SK-MEL-5 (cell line): ENCODE results near the gene EGFL8. TPM values are rescaled to one million over a fixed set of nuclear protein-coding genes. Genes with fewer than 3 reads are reported as not detected.
"Not testable (repeated sequence)": the region's sequence is repeated elsewhere in the genome, so short reads cannot be mapped to it uniquely, and the experiment has no call there.

Source experiments
- DNase-seq: peaks from one replicate; pipeline ENCODE4 v3.0.0-alpha.2; 2016; ENCODE audit warnings: low read depth, low spot score
- in situ Hi-C: cut with HindIII; loops from 2 replicates; pipeline ENCODE4 v1.10.0; 2016; ENCODE audit warnings: low sequenced_read_pairs, high pct_unique_total_duplicates, low pct_unique_long_range_greater_than_20kb
- total RNA-seq: library from RNA; depleted of rRNA; stranded (reverse); fragments of >200 nt; shearing (Covaris generic); gene quantifications from 2 replicates; pipeline ENCODE4 v1.2.3, GENCODE V29; 2014

Gene EGFL8
- total RNA-seq, 1 experiment from 2014 or later, result 11.4 TPM

GRCh38 chr6:32139590-32139989 is 24.8 kb upstream of the EGFL8 start:
- DNase-seq, result no peak
- in situ Hi-C loops, result no loop called here

GRCh38 chr6:32140420-32141046 is 23.9 kb upstream of the EGFL8 start:
- in situ Hi-C loops, result no loop called here
- DNase-seq, result no peak

DNA sequence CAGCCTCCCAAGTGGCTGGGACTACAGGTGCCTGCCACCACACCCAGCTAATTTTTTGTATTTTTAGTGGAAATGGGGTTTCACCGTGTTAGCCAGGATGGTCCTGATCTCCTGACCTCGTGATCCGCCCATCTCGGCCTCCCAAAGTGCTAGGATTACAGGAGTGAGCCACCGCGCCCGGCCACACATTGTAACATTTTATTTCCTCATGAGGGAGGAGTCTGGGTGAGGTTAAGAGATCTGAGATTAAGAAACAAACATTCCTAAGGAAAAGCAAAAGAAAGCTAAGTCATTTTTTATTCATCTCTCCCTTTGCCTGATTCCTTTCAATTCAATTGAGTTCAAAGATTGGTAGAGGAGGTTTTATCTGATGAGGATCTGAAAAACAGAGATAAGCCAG is 20.2 kb upstream of the EGFL8 start:
- in situ Hi-C loops, DNase-seq: not testable (repeated sequence)

GRCh38 chr6:32146287-32146686 is 18.1 kb upstream of the EGFL8 start:
- no peak for DNase-seq
- in situ Hi-C loops, result no loop called here

- DNase-seq, result no peak
- in situ Hi-C loops, result no loop called here
Measured at GRCh38 chr6:32146687-32147086, 17.7 kb upstream of the EGFL8 start.

DNA sequence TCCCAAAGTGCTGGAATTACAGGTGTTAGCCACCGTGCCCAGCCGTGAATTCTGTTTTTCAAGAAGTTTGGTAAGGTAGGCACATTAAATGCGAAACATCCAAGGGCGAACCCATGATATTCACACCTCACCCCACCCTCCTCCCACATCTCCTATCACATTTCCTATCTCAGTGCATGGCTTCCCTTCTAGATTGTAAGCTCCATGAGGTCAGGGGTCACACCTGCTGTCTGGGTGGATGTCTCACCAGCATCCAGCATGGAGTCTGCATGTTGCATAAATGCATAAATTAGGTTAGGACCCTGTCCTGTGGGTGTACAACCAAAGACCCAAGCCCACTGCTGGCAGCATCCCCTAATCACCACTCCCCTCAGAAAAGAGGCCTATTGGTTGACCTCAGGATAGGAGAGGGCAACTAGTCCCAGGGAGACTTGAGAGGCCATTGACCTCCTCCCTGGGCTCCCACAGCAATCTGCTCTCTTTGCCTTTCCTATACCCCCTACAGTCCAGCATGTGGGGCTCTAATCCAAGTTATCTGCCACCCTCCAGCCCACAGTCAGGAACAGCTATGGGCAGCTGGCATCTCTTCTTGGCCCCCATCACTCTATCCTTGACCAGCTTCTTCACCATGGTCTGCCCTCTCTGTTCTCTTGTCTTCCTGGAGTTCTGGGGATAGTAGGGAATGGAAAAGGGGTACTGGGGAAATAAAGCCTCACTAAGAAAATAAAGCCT is 16.8 kb upstream of the EGFL8 start:
- in situ Hi-C loops, result no loop called here

DNA sequence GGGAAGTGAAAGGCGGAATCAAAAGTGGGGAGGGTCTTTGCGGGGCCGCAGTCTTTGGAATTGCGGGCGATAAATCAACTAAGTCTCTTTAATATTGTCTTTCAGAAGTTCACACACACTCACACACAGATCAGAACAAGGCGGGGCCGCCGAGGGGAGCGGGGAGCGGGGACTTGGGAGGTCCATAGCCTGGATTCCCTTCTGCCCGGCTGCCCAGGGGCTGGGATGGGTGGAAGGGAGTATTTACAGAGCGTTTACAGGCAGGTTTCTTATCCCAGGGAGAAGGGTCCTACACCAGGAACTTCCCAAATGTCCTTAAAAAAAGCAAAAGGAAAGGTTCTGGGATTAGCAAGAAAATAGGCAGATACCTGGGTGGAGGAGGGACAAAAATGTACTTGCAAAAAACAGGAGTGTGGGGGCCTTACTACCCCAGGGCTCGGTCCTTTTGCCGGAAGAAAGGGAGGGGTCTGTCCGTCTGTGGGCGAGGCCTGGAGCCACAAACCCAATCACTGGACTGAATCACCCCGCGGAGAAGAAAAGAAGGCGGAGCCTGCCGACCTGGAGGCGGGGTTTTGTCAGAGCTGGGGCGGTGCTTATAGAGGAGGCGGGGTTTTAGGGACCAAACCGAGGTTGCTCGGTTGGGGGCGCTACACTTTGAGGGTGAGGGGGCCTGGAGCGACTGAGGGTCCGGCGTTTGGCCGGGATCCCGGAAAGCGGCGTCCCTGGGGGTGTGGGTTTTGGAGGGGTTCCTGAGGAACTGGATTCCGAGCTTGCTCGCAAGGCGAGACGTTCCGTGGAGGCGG is 15.9 kb upstream of the EGFL8 start:
- no peak for DNase-seq
- in situ Hi-C loops, result no loop called here

More for the DNA sequence above, 16.8 kb upstream of the EGFL8 start:
- no peak for DNase-seq

DNA sequence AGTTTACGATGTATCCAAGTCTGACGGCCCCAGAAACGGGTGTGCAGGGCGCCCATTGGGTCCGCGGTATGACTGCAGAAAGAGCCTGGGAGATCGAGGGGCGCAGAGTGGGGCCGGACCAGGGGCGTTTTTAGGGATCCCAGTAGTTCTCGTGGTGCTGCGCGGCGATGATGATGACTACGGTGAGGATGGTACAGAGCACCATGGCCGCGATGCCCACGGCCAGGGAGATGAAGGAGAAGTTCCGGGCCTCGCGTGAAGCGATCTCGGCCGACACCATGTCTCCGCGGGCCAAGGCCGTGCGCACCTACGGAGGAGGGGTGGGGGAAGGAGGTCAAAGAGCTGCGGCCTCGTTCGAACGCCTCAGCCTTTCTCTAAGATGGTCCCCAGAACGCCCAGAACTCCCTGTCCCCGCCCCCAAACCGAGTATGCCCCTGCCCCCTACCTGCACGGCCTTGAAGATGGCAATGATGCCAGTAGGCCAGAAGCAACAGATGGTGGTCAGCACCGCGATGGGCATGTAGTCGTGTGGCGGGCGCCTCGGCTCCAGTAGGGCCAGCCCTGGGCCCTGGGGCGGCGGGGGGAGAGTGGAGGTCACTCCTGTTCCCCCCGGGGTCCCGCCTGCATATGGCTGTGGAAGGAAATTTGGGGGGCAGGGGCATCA is 15.2 kb upstream of the EGFL8 start:
- in situ Hi-C loops, result no loop called here

GRCh38 chr6:32149932-32150870 is 14.2 kb upstream of the EGFL8 start:
- in situ Hi-C loops, result no loop called here
- DNase-seq, result no peak

More for the DNA sequence above, 15.2 kb upstream of the EGFL8 start:
- DNase-seq, result no peak

- no peak for DNase-seq
- in situ Hi-C loops, result no loop called here
Measured at GRCh38 chr6:32151181-32151862, 13.1 kb upstream of the EGFL8 start.

- in situ Hi-C loops, result no loop called here
- no peak for DNase-seq
Measured at GRCh38 chr6:32151863-32152768, 12.3 kb upstream of the EGFL8 start, which contains the start of gene PRRT1. Gene PRRT1 (minus strand): TSS chr6:32151939. CDS start chr6:32151827, 112 bp downstream.

- DNase-seq, result no peak
- in situ Hi-C loops, result no loop called here
Measured at GRCh38 chr6:32152769-32153563, 11.4 kb upstream of the EGFL8 start.

- peak; percentile 93 for DNase-seq
- in situ Hi-C loops, result no loop called here
Measured at GRCh38 chr6:32153564-32154513, 10.6 kb upstream of the EGFL8 start, which contains the start of gene PPT2. Gene PPT2 (plus strand): TSS chr6:32154141. CDS start chr6:32154595, 454 bp downstream.
